Testis (tissue), 3 donors: ENCODE data around the gene GNAI2. TPM values are rescaled to one million over a fixed set of nuclear protein-coding genes. Genes with fewer than 3 reads are reported as not detected.
A peak's percentile ranks its signal among the peaks of the same experiment; 100 is the strongest.

Source experiments
- DNase-seq: peaks from one replicate; pipeline ENCODE4 v3.0.0-alpha.2; 2019
- H3K27ac ChIP-seq, 2 donors: fragments of 200-600 bp; sonication (generic); one replicate each; pipeline ENCODE4 v1.5.1; 2019
- H3K27me3 ChIP-seq: fragments of 200-600 bp; sonication (generic); one replicate; pipeline ENCODE4 v1.5.1; 2019
- H3K36me3 ChIP-seq: fragments of 200-600 bp; sonication (generic); one replicate; pipeline ENCODE4 v1.5.1; 2017; ENCODE audit warnings: low read depth; ENCODE audit errors: missing control alignments
- H3K4me1 ChIP-seq: fragments of 200-600 bp; sonication (generic); one replicate; pipeline ENCODE4 v1.5.1; 2019
- H3K4me3 ChIP-seq, 2 donors: fragments of 200-600 bp; sonication (generic); one replicate each; pipeline ENCODE4 v1.5.1; 2017 to 2019
- H3K9me3 ChIP-seq: fragments of 200-600 bp; sonication (generic); one replicate; pipeline ENCODE4 v1.5.1; 2017
- CTCF ChIP-seq, 3 experiments: fragments of 450-650 bp in 2 of 3; fragments of 200-600 bp in 1 of 3; sonication (generic) in 1 of 3; IDR thresholded peaks; one replicate each; pipeline ENCODE4 v1.5.1; 2016 to 2019; ENCODE audit warnings: antibody characterized with exemption in 3 of 3, mild to moderate bottlenecking in 2 of 3, moderate library complexity in 1 of 3
- POLR2A ChIP-seq: fragments of 450-650 bp; IDR thresholded peaks from one replicate; pipeline ENCODE4 v1.6.1; 2017; ENCODE audit warnings: antibody characterized with exemption, mild to moderate bottlenecking, moderate library complexity
- WGBS, 2 donors: methylation state at CpG; one replicate each; pipeline ENCODE4 v1.1.5; 2018; 5-methylcytosine and 5-hydroxymethylcytosine counted together
- intact Hi-C: fragments of 100-400 bp; cut with DNase I; formaldehyde crosslinking; loops from one replicate; pipeline ENCODE4 v1.15.1; 2023; ENCODE audit warnings: low total_unique reads
- polyA plus RNA-seq: library from polyadenylated mRNA; stranded (reverse); fragments of 350-450 nt; fragmentation: Illumina TruSeq; extraction: RNeasy Lipid Tissue Mini Kit (QIAGEN cat#74804); gene quantifications from one replicate; pipeline ENCODE4 v1.2.3, GENCODE V29; 2014; ENCODE audit warnings: low read depth, low replicate concordance; ENCODE audit not compliant: insufficient read depth
- total RNA-seq, 2 donors: library from RNA; depleted of rRNA; stranded (reverse); fragments of >200 nt; gene quantifications; one replicate each; pipeline ENCODE4 v1.2.3, GENCODE V29; 2016

GNAI2 gene
- total and polyA plus RNA-seq, 3 donors from 2014 or later = 238 to 343 (median 239) TPM

- TF ChIP-seq POLR2A = no peak
- no peak for TF ChIP-seq CTCF (IDR thresholded peaks at IDR 0.05)
- H3K4me3 ChIP-seq = no peak overlapping the region
- no peaks in the 10 kb centered on the region for H3K27me3 ChIP-seq
- WGBS, 2 donors = 76 to 82% methylated on average over 6 of the region's 6 CpGs
- no peak for DNase-seq
- intact Hi-C loops = no loop called here
- H3K27ac ChIP-seq = peak overlapping the region; percentile 71 to 72
- H3K4me1 ChIP-seq = peaks cover 64% of the 10 kb centered on the region
- H3K36me3 ChIP-seq = no peaks in the 10 kb centered on the region
- H3K9me3 ChIP-seq = no peaks in the 10 kb centered on the region
Measured at GRCh38 chr3:50266017-50266416, 30.0 kb downstream of the GNAI2 start.

DNA sequence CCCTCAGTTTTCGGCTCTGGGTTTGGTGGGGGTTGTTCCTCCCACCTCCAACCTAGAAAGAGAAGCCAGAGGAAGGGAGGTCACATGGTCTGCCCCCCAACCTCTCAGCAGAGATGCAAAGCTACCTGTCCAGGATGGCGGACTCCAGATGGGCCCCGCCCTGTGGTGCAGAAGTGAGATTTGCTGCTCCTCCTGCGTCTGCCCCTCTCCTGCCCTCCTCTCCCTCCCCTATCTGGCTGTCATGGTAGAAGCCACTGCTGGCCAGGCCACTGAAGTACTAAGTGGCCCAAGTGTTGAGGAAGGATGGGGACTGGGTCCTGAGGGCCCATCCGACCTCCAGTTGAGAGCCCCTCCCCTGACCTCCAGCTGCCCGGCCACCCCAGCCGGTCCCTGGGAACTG, 30.8 kb downstream of the GNAI2 start:
- Histone ChIP-seq H3K4me3 (peak overlapping the region; percentile 23 to 26), H3K4me1 (peaks cover 57% of the 10 kb centered on the region), H3K36me3 (no peaks in the 10 kb centered on the region), H3K27ac (peak overlapping the region; percentile 71 to 72), H3K9me3 (no peaks in the 10 kb centered on the region), H3K27me3 (no peaks in the 10 kb centered on the region)
- WGBS, 2 donors = 67 to 76% methylated on average over 4 to 7 of the region's 7 CpGs
- intact Hi-C loops = no loop called here
- TF ChIP-seq POLR2A (no peak), CTCF (IDR thresholded peaks at IDR 0.05) (no peak)
- no peak for DNase-seq

DNA sequence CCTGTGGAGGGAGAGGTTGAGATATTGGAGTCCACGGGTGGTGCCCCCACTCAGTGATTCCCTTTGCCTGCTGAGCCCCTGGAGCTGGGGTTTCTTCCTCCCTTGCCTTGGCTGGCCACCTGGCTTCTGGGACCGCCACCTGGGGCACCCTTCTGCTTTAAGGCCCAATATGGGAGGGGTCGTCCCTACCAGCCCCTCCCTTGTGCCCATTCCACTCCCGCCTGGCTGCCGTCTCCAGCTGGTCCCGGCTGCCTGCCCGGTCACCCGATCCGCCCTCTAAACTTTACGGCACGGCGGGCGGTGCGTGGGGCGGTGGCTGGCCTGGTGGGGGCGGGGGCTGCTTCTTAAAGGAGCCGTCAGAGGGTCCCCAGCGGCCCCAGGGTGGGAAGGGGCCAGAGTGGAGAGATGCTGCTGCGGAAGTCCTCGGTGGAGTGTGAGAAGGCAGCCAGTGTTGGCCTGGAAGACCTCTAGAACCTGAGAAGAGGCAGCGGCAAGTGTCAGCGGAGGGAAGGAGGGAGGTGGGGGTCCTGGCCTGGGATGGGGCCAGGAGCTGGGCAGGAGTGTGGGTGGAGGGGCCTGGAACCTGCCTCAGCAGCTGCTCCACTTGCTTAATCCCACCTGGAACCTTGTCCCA, 31.4 kb downstream of the GNAI2 start:
- no peaks in the 10 kb centered on the region for H3K27me3 ChIP-seq
- H3K9me3 ChIP-seq = no peaks in the 10 kb centered on the region
- no peak for TF ChIP-seq CTCF (IDR thresholded peaks at IDR 0.05)
- H3K4me1 ChIP-seq = peaks cover 57% of the 10 kb centered on the region
- DNase-seq = peak; percentile 53
- 34 to 58% methylated on average over 11 to 22 of the region's 22 CpGs for WGBS, 2 donors
- H3K27ac ChIP-seq = peak overlapping the region; percentile 71 to 72
- H3K4me3 ChIP-seq = peak overlapping the region; percentile 23 to 26
- H3K36me3 ChIP-seq = no peaks in the 10 kb centered on the region
- intact Hi-C loops = no loop called here

DNA sequence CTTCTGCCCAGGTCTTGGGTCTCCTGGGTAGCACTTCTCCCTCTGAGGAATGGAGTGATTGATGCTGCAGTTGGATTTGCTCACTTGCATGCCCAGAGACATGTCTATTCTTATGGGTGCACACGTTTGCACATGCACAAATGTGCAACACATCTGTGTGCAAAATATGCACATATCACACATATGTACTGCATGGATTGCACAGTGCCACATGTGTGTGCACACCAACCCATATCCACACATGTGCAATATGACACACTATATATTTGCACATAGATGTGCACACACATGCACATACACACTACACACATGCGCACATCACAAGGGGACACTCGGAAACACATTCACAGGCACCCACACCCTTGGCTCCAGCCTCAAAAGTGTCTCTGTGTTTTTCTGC, 32.3 kb downstream of the GNAI2 start:
- DNase-seq = no peak
- Histone ChIP-seq H3K9me3 (no peaks in the 10 kb centered on the region), H3K4me1 (peaks cover 61% of the 10 kb centered on the region), H3K27ac (no peak overlapping the region), H3K27me3 (no peaks in the 10 kb centered on the region), H3K4me3 (no peak overlapping the region), H3K36me3 (no peaks in the 10 kb centered on the region)
- no peak for TF ChIP-seq CTCF (IDR thresholded peaks at IDR 0.05)
- no peak for TF ChIP-seq POLR2A
- 51 to 65% methylated on average over 3 of the region's 3 CpGs for WGBS, 2 donors
- intact Hi-C loops = no loop called here
